ENCODE data around the gene TBC1D30.
"Not testable (repeated sequence)": the region's sequence is repeated elsewhere in the genome, so short reads cannot be mapped to it uniquely, and the experiment has no call there.

The TBC1D30 gene

GRCh38 chr12:64806173-64806572 lies 18.3 kb upstream of the TBC1D30 start:
- DNase-seq (ENCODE audit: low read depth in 2 of 2, low spot score in 1 of 2) = no peak

- DNase-seq (ENCODE audit: low read depth in 2 of 2, low spot score in 1 of 2) = no peak
Observed at GRCh38 chr12:64806593-64807460, 17.6 kb upstream of the TBC1D30 start.

- DNase-seq (ENCODE audit: low read depth in 2 of 2, low spot score in 1 of 2) = no peak
Observed at GRCh38 chr12:64808110-64808509, 16.3 kb upstream of the TBC1D30 start.

- no peak for DNase-seq (ENCODE audit: low read depth in 2 of 2, low spot score in 1 of 2)
Observed at GRCh38 chr12:64810831-64811230, 13.6 kb upstream of the TBC1D30 start.

- no peak for DNase-seq (ENCODE audit: low read depth in 2 of 2, low spot score in 1 of 2)
Observed at GRCh38 chr12:64813723-64814122, 10.7 kb upstream of the TBC1D30 start.

- DNase-seq (ENCODE audit: low read depth in 2 of 2, low spot score in 1 of 2) = no peak
Observed at GRCh38 chr12:64814432-64814831, 10.0 kb upstream of the TBC1D30 start.

GRCh38 chr12:64819816-64820402 lies 4.5 kb upstream of the TBC1D30 start:
- DNase-seq (ENCODE audit: low read depth in 2 of 2, low spot score in 1 of 2) = no peak

GRCh38 chr12:64820593-64820992 lies 3.9 kb upstream of the TBC1D30 start:
- DNase-seq (ENCODE audit: low read depth in 2 of 2, low spot score in 1 of 2) = no peak

GRCh38 chr12:64821116-64821630 lies 3.3 kb upstream of the TBC1D30 start:
- no peak for DNase-seq (ENCODE audit: low read depth in 2 of 2, low spot score in 1 of 2)

- no peak for DNase-seq (ENCODE audit: low read depth in 2 of 2, low spot score in 1 of 2)
Observed at GRCh38 chr12:64824130-64824499, 332 bp upstream of the TBC1D30 start.

- DNase-seq (ENCODE audit: low read depth in 2 of 2, low spot score in 1 of 2) = no peak
Observed at GRCh38 chr12:64825143-64826021, 935 bp downstream of the TBC1D30 start.

GRCh38 chr12:64826234-64826633 lies 1.8 kb downstream of the TBC1D30 start:
- DNase-seq (ENCODE audit: low read depth in 2 of 2, low spot score in 1 of 2) = peak in 1 of 2 donors; percentile 11

GRCh38 chr12:64828713-64829112 lies 4.3 kb downstream of the TBC1D30 start:
- DNase-seq (ENCODE audit: low read depth in 2 of 2, low spot score in 1 of 2) = no peak

- DNase-seq (ENCODE audit: low read depth in 2 of 2, low spot score in 1 of 2) = no peak
Observed at GRCh38 chr12:64833928-64834327, 9.5 kb downstream of the TBC1D30 start.

- no peak for DNase-seq (ENCODE audit: low read depth in 2 of 2, low spot score in 1 of 2)
Observed at GRCh38 chr12:64835901-64836300, 11.5 kb downstream of the TBC1D30 start.

- DNase-seq (ENCODE audit: low read depth in 2 of 2, low spot score in 1 of 2) = no peak
Observed at GRCh38 chr12:64836856-64837255, 12.4 kb downstream of the TBC1D30 start.

GRCh38 chr12:64837427-64837826 lies 13.0 kb downstream of the TBC1D30 start:
- no peak for DNase-seq (ENCODE audit: low read depth in 2 of 2, low spot score in 1 of 2)

- DNase-seq (ENCODE audit: low read depth in 2 of 2, low spot score in 1 of 2) = no peak
Observed at GRCh38 chr12:64840119-64840518, 15.7 kb downstream of the TBC1D30 start.

- DNase-seq (ENCODE audit: low read depth in 2 of 2, low spot score in 1 of 2) = no peak
Observed at GRCh38 chr12:64840949-64841717, 16.7 kb downstream of the TBC1D30 start.

GRCh38 chr12:64848409-64848808 lies 24.0 kb downstream of the TBC1D30 start:
- not testable (repeated sequence) for DNase-seq (ENCODE audit: low read depth in 2 of 2, low spot score in 1 of 2)
